ENCODE results near the gene ZFP36L1. TPM values are rescaled to one million over a fixed set of nuclear protein-coding genes. Genes with fewer than 3 reads are reported as not detected.

Gene ZFP36L1
- total RNA-seq, 1 experiment from 2014 or later, result 426 TPM

DNA sequence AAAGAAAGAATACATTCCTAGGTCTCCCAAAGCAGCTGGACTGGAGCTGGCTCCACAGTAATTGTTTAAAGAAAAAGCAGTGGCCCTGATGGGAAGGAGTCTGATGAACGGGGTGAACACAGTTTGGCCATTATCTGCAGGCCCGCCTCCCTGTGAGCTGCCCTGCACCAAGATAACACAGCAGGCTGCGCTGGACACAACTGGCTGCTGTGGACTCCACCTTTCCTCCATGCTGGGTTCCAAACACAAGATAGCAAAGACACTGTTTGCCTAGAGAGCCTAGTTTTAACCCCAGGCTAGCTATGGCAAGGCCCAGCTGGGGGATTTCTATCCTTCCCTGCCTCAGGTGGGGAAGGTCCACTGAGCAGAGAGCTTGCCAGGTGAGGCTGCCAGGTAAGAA, 34.6 kb downstream of the ZFP36L1 start:
- H3K27me3 Mint-ChIP-seq (ENCODE audit: insufficient read depth, unreplicated experiment), result no peaks in the 10 kb centered on the region
- no peak overlapping the region for H3K4me3 Mint-ChIP-seq (ENCODE audit: unreplicated experiment)
- BruUV-seq (replicated peaks), result no TSS peak
- ChIA-PET POLR2A (no interaction called here), CTCF (no interaction called here)
- DNase-seq (ENCODE audit: unreplicated experiment), result no peak
- intact Hi-C loops (cut with micrococcal nuclease), result no loop called here
- no peaks in the 10 kb centered on the region for H3K36me3 Mint-ChIP-seq (ENCODE audit: insufficient read depth, unreplicated experiment)
- no peaks in the 10 kb centered on the region for H3K4me1 Mint-ChIP-seq (ENCODE audit: insufficient read depth, unreplicated experiment)
- TF ChIP-seq, protein P1, sequence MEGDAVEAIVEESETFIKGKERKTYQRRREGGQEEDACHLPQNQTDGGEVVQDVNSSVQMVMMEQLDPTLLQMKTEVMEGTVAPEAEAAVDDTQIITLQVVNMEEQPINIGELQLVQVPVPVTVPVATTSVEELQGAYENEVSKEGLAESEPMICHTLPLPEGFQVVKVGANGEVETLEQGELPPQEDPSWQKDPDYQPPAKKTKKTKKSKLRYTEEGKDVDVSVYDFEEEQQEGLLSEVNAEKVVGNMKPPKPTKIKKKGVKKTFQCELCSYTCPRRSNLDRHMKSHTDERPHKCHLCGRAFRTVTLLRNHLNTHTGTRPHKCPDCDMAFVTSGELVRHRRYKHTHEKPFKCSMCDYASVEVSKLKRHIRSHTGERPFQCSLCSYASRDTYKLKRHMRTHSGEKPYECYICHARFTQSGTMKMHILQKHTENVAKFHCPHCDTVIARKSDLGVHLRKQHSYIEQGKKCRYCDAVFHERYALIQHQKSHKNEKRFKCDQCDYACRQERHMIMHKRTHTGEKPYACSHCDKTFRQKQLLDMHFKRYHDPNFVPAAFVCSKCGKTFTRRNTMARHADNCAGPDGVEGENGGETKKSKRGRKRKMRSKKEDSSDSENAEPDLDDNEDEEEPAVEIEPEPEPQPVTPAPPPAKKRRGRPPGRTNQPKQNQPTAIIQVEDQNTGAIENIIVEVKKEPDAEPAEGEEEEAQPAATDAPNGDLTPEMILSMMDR (IDR thresholded peaks at IDR 0.05; ENCODE audit: unreplicated experiment), result no peak
- no peaks in the 10 kb centered on the region for H3K9me3 Mint-ChIP-seq (ENCODE audit: unreplicated experiment)
- no peak overlapping the region for H3K27ac Mint-ChIP-seq (ENCODE audit: low read depth, unreplicated experiment)

DNA sequence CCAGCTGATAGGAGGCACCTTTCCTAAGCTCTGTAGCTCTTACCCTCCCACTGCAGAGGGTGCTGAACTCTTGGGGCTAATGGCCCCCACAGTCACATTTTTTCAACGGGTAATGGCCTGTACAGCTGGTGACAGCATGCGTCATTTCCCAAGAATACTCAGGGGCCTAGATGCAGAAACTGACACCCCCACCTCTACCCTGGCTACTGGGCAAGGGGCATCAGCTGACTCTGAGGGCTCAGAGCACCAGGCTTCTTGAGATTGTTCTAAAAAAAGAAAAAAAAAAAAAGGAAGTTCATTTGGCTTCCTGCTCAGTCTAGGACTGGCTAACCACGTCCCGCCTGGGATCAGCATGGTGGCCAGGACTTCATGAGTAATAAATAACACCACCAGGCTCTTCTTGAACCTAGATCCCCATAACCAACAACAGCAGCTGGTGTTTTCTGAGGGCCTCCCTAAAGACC, 35.2 kb downstream of the ZFP36L1 start:
- intact Hi-C loops (cut with micrococcal nuclease), result no loop called here
- DNase-seq (ENCODE audit: unreplicated experiment), result no peak
- TF ChIP-seq, protein P1 (IDR thresholded peaks at IDR 0.05; ENCODE audit: unreplicated experiment), result no peak
- ChIA-PET POLR2A (interaction anchor here (1.4 kb wide), 1 partner anchor 74 kb away, joined by 6 read pairs; no protein-coding TSS in a partner anchor), CTCF (interaction anchor here (1.3 kb wide), 1 partner anchor 12 kb away, joined by 4 read pairs; no protein-coding TSS in a partner anchor)
- Mint-ChIP-seq H3K9me3 (ENCODE audit: unreplicated experiment) (no peaks in the 10 kb centered on the region), H3K27ac (ENCODE audit: low read depth, unreplicated experiment) (no peak overlapping the region), H3K4me3 (ENCODE audit: unreplicated experiment) (no peak overlapping the region), H3K36me3 (ENCODE audit: insufficient read depth, unreplicated experiment) (no peaks in the 10 kb centered on the region), H3K27me3 (ENCODE audit: insufficient read depth, unreplicated experiment) (no peaks in the 10 kb centered on the region), H3K4me1 (ENCODE audit: insufficient read depth, unreplicated experiment) (no peaks in the 10 kb centered on the region)
- no TSS peak for BruUV-seq (replicated peaks)

DNA sequence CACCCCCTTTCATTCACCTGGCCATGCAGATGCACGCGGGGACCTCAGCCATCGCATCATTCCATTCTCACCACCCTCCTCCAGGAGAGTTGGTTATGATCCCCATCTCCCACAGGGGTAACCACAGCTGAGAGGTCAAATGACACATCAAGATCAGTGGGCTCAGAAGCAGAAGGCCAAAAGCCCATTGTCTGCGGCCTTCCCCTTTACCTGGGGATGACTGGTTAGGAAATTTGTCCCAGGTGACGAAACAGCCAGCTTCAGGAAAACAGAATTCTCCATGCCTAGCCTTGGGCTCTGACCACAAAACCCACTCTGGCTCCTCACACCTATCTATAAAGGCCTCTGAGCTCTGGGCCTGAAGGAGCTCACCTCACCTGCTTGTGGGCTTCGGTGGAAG, 36.1 kb downstream of the ZFP36L1 start:
- no peaks in the 10 kb centered on the region for H3K9me3 Mint-ChIP-seq (ENCODE audit: unreplicated experiment)
- no TSS peak for BruUV-seq (replicated peaks)
- POLR2A ChIA-PET, result interaction anchor here (1.4 kb wide), 1 partner anchor 73 kb away, joined by 6 read pairs; no protein-coding TSS in a partner anchor
- H3K27me3 Mint-ChIP-seq (ENCODE audit: insufficient read depth, unreplicated experiment), result no peaks in the 10 kb centered on the region
- no peaks in the 10 kb centered on the region for H3K36me3 Mint-ChIP-seq (ENCODE audit: insufficient read depth, unreplicated experiment)
- no peak overlapping the region for H3K4me3 Mint-ChIP-seq (ENCODE audit: unreplicated experiment)
- TF ChIP-seq, protein P1 (IDR thresholded peaks at IDR 0.05; ENCODE audit: unreplicated experiment), result no peak
- CTCF ChIA-PET, result interaction anchor here (1.3 kb wide), 1 partner anchor 11 kb away, joined by 4 read pairs; no protein-coding TSS in a partner anchor
- DNase-seq (ENCODE audit: unreplicated experiment), result no peak
- no peak overlapping the region for H3K27ac Mint-ChIP-seq (ENCODE audit: low read depth, unreplicated experiment)
- H3K4me1 Mint-ChIP-seq (ENCODE audit: insufficient read depth, unreplicated experiment), result no peaks in the 10 kb centered on the region
- intact Hi-C loops (cut with micrococcal nuclease), result no loop called here

DNA sequence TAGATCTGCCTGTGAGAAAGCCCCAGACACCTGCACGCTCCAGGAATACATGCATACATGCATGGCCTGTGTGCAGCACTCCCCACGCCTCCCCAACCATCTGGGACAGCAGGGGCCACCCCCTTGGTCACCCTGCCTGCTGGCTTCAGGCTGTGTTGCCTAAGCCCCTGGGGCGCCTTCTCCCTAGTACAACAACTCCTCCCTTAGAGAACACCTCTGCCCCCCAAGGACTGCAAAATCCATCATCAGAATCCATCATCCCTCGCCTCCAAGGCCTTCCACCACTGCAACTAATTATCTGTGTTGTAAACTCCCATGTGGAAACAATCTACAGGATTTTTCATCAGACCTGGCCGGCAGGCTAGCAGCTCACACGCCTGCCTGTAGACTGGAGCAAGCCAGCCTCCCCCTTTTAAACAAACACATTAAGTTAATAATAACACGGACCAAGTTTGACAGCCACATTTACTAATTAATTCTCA, 36.8 kb downstream of the ZFP36L1 start:
- no TSS peak for BruUV-seq (replicated peaks)
- CTCF ChIA-PET, result no interaction called here
- Mint-ChIP-seq H3K36me3 (ENCODE audit: insufficient read depth, unreplicated experiment) (no peaks in the 10 kb centered on the region), H3K27me3 (ENCODE audit: insufficient read depth, unreplicated experiment) (no peaks in the 10 kb centered on the region), H3K9me3 (ENCODE audit: unreplicated experiment) (no peaks in the 10 kb centered on the region), H3K4me1 (ENCODE audit: insufficient read depth, unreplicated experiment) (no peaks in the 10 kb centered on the region), H3K4me3 (ENCODE audit: unreplicated experiment) (no peak overlapping the region), H3K27ac (ENCODE audit: low read depth, unreplicated experiment) (no peak overlapping the region)
- intact Hi-C loops (cut with micrococcal nuclease), result no loop called here
- TF ChIP-seq, protein P1 (IDR thresholded peaks at IDR 0.05; ENCODE audit: unreplicated experiment), result no peak
- no peak for DNase-seq (ENCODE audit: unreplicated experiment)
- POLR2A ChIA-PET, result interaction anchor here (0.6 kb wide), 3 partner anchors 67 to 168 kb away, joined by 3 read pairs; no protein-coding TSS in a partner anchor

Data from MCF 10A (cell line).